GM12892 (cell line): ENCODE data around the gene PDE3A.

Experiments used
- POLR2A ChIP-seq: IDR thresholded peaks from 2 replicates; pipeline ENCODE4 v1.6.1; 2011; ENCODE audit warnings: low read depth, low read length, control low read depth
- POLR2AphosphoS5 ChIP-seq: IDR thresholded peaks from 2 replicates; pipeline ENCODE4 v1.6.1; 2011; ENCODE audit warnings: low read depth, low read length, control low read depth

- no peak for TF ChIP-seq POLR2AphosphoS5
- TF ChIP-seq POLR2A = no peak
Measured at GRCh38 chr12:20493934-20494333, 125.6 kb downstream of the PDE3A start.
